Cardiac muscle cell (in vitro differentiated cells and primary cell): ENCODE results near the gene NBAS. TPM values are rescaled to one million over a fixed set of nuclear protein-coding genes. Genes with fewer than 3 reads are reported as not detected.

ENCODE experiments used
- DNase-seq, 2 donors: peaks; one replicate each; pipeline versions ENCODE4 v3.0.0 to v3.0.0-alpha.2; 2010 to 2017; ENCODE audit warnings: low read depth in 1 of 2, low spot score in 1 of 2
- H3K27ac ChIP-seq: fragments of 200-600 bp; sonication (generic); 2 replicates; pipeline ENCODE4 v1.5.1; 2016
- H3K27me3 ChIP-seq: fragments of 200-600 bp; sonication (generic); 2 replicates; pipeline ENCODE4 v1.6.0; 2016; ENCODE audit warnings: control low read depth
- H3K36me3 ChIP-seq: fragments of 200-600 bp; sonication (generic); 2 replicates; pipeline ENCODE4 v1.5.1; 2016; ENCODE audit warnings: control low read depth
- H3K4me1 ChIP-seq: fragments of 200-600 bp; sonication (generic); 2 replicates; pipeline ENCODE4 v1.8.1; 2017; ENCODE audit warnings: low read depth, mild to moderate bottlenecking, mixed run types
- H3K4me3 ChIP-seq: fragments of 200-600 bp; sonication (generic); 2 replicates; pipeline ENCODE4 v1.5.1; 2016; ENCODE audit warnings: mild to moderate bottlenecking
- H3K9me3 ChIP-seq: fragments of 200-600 bp; sonication (generic); 2 replicates; pipeline ENCODE4 v1.5.1; 2017; ENCODE audit warnings: low read depth, mild to moderate bottlenecking, control low read depth
- polyA plus RNA-seq: library from polyadenylated mRNA; unstranded; fragments of >200 nt; fragmentation: Nextera tagmentation; extraction: Ambion mirVana; gene quantifications from 2 replicates; pipeline ENCODE4 v1.2.1, GENCODE V29; 2016
- total RNA-seq: library from RNA; depleted of rRNA; stranded (reverse); fragments of >200 nt; gene quantifications from 2 replicates; pipeline ENCODE4 v1.2.3, GENCODE V29; 2016
- TF ChIP-seq, protein P1 (sequence below): IDR thresholded peaks from 2 replicates; pipeline ENCODE4 v1.5.1; 2012; ENCODE audit warnings: low read depth, mild to moderate bottlenecking, low read length

NBAS gene
- total and polyA plus RNA-seq, 2 experiments from 2014 or later = 32.4 to 74.8 TPM

DNA sequence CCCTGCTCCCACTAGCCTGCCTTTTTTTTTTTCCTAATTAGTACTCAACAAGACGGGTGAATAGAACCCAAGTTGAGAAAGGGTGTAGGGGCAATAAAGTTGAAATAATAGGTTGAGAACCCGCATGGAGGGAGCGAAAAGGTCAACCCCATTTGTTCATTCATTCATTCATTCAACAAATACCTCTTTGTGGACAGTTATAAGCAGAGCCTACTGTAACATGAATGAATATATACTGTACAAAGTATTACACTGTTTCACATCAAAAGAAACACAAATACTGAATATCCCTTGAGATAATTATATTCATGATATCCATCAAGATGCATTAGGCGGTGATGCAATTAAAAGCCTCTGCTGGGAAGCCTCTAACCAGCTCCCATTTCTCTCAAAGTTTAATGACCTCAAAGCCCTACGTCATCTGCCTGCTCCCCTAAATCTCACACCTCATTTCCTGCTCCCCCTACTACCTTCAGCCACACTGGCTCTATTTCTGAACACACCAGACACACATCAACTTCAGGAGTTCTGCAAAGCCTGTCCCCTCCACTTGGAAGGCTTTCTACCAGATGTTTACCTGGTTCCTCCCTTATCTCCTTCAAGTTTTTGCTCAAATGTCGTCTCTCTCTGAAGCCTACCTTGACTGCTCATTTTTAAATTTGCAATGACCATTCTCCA is 1.4 kb upstream of the NBAS start:
- no peaks in the 10 kb centered on the region for H3K27me3 ChIP-seq
- no peak for DNase-seq
- TF ChIP-seq, protein P1, sequence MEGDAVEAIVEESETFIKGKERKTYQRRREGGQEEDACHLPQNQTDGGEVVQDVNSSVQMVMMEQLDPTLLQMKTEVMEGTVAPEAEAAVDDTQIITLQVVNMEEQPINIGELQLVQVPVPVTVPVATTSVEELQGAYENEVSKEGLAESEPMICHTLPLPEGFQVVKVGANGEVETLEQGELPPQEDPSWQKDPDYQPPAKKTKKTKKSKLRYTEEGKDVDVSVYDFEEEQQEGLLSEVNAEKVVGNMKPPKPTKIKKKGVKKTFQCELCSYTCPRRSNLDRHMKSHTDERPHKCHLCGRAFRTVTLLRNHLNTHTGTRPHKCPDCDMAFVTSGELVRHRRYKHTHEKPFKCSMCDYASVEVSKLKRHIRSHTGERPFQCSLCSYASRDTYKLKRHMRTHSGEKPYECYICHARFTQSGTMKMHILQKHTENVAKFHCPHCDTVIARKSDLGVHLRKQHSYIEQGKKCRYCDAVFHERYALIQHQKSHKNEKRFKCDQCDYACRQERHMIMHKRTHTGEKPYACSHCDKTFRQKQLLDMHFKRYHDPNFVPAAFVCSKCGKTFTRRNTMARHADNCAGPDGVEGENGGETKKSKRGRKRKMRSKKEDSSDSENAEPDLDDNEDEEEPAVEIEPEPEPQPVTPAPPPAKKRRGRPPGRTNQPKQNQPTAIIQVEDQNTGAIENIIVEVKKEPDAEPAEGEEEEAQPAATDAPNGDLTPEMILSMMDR = no peak
- H3K9me3 ChIP-seq = no peaks in the 10 kb centered on the region
- H3K4me3 ChIP-seq = peak overlapping the region; percentile 75
- peaks cover 17% of the 10 kb centered on the region for H3K4me1 ChIP-seq
- H3K36me3 ChIP-seq = no peaks in the 10 kb centered on the region
- peak overlapping the region; percentile 88 for H3K27ac ChIP-seq

DNA sequence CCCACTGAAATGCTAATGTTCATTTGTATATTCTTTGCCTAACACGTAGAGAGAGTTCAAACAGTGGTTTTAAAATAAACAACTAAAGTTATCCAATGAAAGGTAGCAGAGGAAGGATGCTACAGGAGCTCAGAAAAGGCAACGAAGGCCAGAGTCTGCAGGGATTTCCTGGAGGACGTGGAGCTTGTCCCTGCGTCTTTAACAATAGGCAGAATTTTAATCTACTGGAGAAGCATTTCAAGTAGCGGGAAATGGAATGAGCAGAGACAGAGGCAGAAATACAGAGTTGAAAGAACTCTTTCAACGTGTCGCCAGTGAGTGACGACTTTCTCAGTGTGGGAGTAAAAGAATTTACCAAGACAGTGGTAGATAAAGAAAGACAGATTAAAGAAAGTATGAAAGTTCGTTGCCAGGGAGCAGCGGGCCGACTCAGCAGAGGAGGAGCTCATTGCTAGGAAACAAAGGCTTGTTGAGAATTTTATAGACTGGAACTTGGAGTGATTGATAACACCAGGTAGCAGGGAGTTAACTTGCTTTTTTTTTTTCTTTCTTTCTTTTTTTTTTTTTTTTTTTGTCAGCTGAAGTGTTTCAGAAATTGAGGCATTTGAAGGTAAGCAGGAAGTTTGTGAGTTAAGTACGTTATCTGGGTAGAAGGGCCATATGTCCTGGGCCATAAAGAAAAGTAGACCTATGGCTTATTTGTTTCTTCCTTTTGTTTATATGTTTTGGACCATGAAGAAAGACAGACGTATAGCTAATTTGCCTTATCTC is 625 bp upstream of the NBAS start:
- H3K27me3 ChIP-seq = no peaks in the 10 kb centered on the region
- TF ChIP-seq, protein P1 = no peak
- peak overlapping the region; percentile 88 for H3K27ac ChIP-seq
- peaks cover 17% of the 10 kb centered on the region for H3K4me1 ChIP-seq
- no peaks in the 10 kb centered on the region for H3K36me3 ChIP-seq
- peak overlapping the region; percentile 75 for H3K4me3 ChIP-seq
- peak; percentile 51 to 82 for DNase-seq
- H3K9me3 ChIP-seq = no peaks in the 10 kb centered on the region

DNA sequence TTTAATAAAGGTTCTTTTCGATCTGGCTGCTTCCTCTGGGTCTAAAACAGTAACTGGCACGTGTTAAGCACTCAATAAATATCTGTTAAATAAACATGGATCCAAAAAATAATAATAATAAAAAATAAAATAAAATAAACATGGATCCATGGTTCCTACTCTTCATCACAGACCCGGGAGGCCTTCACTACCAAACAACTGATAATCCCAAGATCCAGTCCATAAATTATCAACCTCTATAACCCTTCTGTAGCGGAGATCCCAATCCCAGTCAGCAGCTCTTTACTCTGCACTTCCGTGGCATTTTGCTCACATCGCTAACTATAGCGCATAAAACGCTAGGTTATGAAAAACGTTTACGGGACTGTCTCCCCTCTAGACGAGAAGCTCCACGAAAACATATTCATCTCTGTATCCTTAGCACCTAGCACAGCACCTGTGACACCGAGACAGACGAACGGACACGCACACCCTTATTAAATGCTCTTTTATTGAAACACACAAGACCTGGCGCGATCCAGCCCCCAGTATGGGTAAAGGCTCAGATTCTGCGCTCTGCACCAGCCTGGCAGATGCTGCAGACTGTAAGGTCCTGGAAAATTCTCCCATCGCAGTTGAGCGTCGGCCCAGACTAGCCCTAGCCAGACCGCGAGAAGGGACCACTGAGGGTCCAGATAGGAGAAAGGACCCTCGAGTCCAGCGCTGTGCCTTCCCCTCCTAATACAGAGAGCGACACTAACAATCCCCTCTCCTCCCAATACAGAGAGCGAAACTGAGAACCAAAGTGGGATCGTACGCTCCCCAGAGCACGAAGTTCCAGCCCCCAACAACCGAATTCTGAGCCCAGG is 770 bp downstream of the NBAS start:
- no peaks in the 10 kb centered on the region for H3K9me3 ChIP-seq
- H3K27ac ChIP-seq = peak overlapping the region; percentile 88
- no peaks in the 10 kb centered on the region for H3K36me3 ChIP-seq
- TF ChIP-seq, protein P1 = no peak
- DNase-seq = peak; percentile 32 to 56
- no peaks in the 10 kb centered on the region for H3K27me3 ChIP-seq
- H3K4me3 ChIP-seq = peak overlapping the region; percentile 75
- H3K4me1 ChIP-seq = peaks cover 17% of the 10 kb centered on the region

DNA sequence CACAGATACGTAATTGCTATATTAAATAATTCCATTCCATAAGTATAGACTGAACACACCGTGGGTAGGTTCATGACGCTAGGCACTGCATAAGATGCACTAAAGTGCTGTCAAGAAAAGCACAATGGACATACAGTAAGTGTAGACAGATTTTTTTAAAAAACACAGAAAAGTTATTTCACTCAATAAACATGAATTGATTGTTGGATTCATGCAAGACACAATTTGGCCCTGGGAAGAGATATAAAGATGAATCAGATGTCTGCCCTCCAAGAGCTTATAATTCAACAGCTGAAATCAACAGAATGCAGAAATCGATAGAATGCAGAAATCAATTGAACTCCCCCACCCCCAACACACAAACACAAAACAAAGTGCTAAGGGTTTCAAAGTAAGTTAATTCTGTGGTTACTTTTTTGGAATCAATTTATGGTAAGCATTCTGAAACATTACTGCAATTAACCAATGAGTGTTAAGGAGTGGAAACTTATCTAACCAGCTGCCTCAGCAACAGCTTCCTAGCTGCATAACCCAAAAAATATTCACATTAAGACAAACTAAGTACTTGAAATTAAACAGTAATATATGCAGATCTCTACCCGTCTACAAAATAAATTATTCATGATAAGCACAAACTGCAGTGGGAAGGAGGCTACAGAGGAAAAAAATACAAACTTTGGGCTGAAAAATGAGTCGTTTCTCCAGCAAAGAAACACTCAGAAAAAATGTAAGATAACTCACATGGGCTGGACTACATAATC is 1.6 kb downstream of the NBAS start:
- Histone ChIP-seq H3K4me1 (peaks cover 17% of the 10 kb centered on the region), H3K4me3 (peak overlapping the region; percentile 75), H3K36me3 (no peaks in the 10 kb centered on the region), H3K9me3 (no peaks in the 10 kb centered on the region), H3K27me3 (no peaks in the 10 kb centered on the region), H3K27ac (no peak overlapping the region)
- DNase-seq = no peak
- TF ChIP-seq, protein P1 = no peak

DNA sequence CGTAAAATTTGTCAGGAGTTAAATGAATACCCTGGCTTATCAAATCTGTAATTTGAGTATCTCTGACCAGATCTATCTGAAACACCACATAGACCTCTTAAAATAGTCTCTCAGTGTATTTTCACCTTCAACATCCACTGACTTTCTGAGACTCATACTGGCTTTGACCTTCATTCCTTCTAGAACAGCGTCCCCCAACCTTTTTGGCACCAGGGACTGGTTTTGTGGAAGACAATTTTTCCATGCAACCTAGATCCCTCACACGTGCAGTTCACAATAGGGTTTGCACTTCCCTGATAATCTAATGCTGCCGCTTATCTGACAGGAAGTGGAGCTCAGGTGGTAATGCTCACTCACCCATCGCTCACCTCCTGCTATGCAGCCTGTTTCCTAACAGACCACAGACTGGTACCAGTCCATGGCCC is 3.2 kb downstream of the NBAS start:
- DNase-seq = no peak
- Histone ChIP-seq H3K27me3 (no peaks in the 10 kb centered on the region), H3K27ac (no peak overlapping the region), H3K9me3 (no peaks in the 10 kb centered on the region), H3K4me3 (no peak overlapping the region), H3K4me1 (peaks cover 17% of the 10 kb centered on the region), H3K36me3 (peaks cover 6% of the 10 kb centered on the region)
- TF ChIP-seq, protein P1 = no peak
